Activated naive CD8-positive, alpha-beta T cell treated with anti-CD3 and anti-CD28 coated beads for 36 hours (primary cell): ENCODE data around the gene PLEKHA5. TPM values are rescaled to one million over a fixed set of nuclear protein-coding genes. Genes with fewer than 3 reads are reported as not detected.
"Not testable (repeated sequence)": the region's sequence is repeated elsewhere in the genome, so short reads cannot be mapped to it uniquely, and the experiment has no call there.

Source experiments
- DNase-seq: peaks from one replicate; pipeline ENCODE4 v3.0.0; 2021
- H3K27ac Mint-ChIP-seq: one replicate; pipeline ENCODE4 v1.8.0; 2022; ENCODE audit warnings: mild to moderate bottlenecking, moderate library complexity, mixed read lengths
- H3K27me3 Mint-ChIP-seq: one replicate; pipeline ENCODE4 v1.8.0; 2022; ENCODE audit warnings: mild to moderate bottlenecking, mixed read lengths
- H3K36me3 Mint-ChIP-seq: one replicate; pipeline ENCODE4 v1.8.0; 2021; ENCODE audit warnings: mild to moderate bottlenecking, mixed read lengths
- H3K4me1 Mint-ChIP-seq: one replicate; pipeline ENCODE4 v1.8.0; 2021; ENCODE audit warnings: mixed read lengths
- H3K4me3 Mint-ChIP-seq: one replicate; pipeline ENCODE4 v1.8.0; 2022; ENCODE audit warnings: mild to moderate bottlenecking, moderate library complexity, mixed read lengths
- H3K9me3 Mint-ChIP-seq: one replicate; pipeline ENCODE4 v1.8.0; 2022; ENCODE audit warnings: mixed read lengths
- total RNA-seq, 2 experiments: library from RNA; stranded (reverse); gene quantifications; one replicate each; pipeline ENCODE4 v1.2.3, GENCODE V29; 2021

PLEKHA5 gene
- total RNA-seq, 2 experiments from 2014 or later, result 2.1 to 2.6 TPM

DNA sequence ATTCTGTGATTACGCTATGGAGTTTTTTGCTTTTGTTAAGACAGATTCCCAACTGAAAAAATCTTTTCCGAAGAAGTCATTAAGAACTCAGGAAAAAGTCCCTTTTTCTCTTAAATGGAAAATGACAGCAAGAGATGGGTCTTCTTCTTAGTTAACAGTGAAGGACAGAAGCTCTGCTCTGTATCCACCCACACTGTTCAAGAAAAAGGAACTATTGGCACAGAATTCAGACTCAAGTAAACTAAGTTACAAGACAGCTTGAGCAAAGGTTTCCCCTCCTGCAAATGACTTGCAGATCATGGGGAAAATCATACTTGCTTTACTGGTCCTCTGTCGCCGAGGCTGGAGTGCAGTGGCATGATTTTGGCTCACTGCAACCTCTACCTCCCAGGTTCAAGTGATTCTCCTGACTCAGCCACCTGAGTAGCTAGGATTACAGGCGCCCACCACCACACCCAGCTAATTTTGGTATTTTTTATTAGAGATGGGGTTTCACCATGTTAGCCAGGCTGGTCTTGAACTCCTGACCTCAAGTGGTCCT is 172.6 kb downstream of the PLEKHA5 start:
- no peaks in the 10 kb centered on the region for H3K36me3 Mint-ChIP-seq
- H3K4me1 Mint-ChIP-seq, result no peaks in the 10 kb centered on the region

DNA sequence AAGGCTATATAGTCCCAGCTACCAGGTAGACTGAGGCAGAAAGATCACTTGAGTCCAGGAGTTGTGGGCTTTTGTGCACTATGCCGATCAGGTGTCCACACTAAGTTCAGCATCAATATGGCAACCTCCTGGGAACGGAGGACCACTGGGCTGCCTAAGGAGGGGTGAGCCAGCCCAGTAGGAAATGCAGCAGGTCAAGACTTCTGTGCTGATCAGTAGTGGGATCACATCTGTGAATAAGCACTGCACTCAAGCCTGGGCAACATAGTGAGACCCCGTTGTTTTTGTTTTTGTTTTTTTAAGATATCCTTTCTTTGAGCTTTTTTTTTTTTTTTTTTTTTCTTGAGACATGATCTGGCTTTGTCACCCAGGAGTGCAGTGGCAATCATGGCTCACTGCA is 174.0 kb downstream of the PLEKHA5 start:
- H3K9me3 Mint-ChIP-seq, result no peaks in the 10 kb centered on the region
- H3K4me3 Mint-ChIP-seq, result no peak overlapping the region
- H3K27me3 Mint-ChIP-seq, result no peaks in the 10 kb centered on the region
- DNase-seq, result no peak
- H3K4me1 Mint-ChIP-seq, result no peaks in the 10 kb centered on the region
- no peaks in the 10 kb centered on the region for H3K36me3 Mint-ChIP-seq
- H3K27ac Mint-ChIP-seq, result no peak overlapping the region

More for the DNA sequence above, 172.6 kb downstream of the PLEKHA5 start:
- DNase-seq, result no peak
- H3K27ac Mint-ChIP-seq, result no peak overlapping the region
- H3K27me3 Mint-ChIP-seq, result no peaks in the 10 kb centered on the region
- no peaks in the 10 kb centered on the region for H3K9me3 Mint-ChIP-seq
- no peak overlapping the region for H3K4me3 Mint-ChIP-seq

DNA sequence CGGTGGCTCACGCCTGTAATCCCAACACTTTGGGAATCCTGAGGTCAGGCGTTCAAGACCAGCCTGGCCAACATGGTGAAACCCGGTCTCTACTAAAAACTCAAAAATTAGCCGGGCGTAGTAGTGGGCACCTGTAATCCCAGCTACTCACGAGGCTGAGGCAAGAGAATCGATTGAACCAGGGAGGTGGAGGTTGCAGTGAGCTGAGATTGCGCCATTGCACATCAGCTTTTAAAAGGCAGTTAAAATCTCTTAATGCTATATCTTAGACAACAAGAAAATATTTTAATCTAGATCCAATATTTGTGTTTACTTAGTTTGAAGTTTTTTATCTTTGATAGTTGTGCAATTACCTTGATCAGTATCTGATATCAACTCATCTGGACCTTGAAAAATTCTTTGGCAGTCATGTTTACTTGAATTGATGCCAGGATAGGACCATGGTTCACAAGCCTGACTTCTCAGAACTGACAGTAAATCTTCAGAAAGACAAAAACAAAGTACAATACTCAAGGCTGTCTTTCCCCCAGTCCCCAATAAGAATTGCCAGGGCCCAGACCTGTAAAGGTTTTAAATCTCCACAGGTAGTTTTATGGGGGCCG is 174.7 kb downstream of the PLEKHA5 start:
- H3K27ac Mint-ChIP-seq, result no peak overlapping the region
- H3K36me3 Mint-ChIP-seq, result no peaks in the 10 kb centered on the region
- DNase-seq, result no peak
- H3K4me3 Mint-ChIP-seq, result no peak overlapping the region
- H3K9me3 Mint-ChIP-seq, result no peaks in the 10 kb centered on the region
- no peaks in the 10 kb centered on the region for H3K4me1 Mint-ChIP-seq
- no peaks in the 10 kb centered on the region for H3K27me3 Mint-ChIP-seq

DNA sequence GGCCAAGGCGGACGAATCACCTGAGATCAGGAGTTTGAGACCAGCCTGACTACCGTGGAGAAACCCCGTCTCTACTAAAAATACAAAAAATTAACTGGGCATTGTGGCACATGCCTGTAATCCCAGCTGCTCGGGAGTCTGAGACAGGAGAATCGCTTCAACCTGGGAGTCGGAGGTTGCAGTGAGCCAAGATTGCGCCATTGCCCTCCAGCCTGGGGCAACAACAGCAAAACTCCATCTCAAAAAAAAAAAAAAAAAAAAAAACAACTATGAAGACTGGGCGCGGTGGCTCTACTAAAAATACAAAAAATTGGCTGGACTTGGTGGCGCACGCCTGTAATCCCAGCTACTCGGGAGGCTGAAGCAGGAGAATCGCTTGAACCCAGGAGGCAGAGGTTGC is 176.1 kb downstream of the PLEKHA5 start:
- not testable (repeated sequence) for H3K4me1 Mint-ChIP-seq, H3K36me3 Mint-ChIP-seq, H3K27me3 Mint-ChIP-seq, H3K27ac Mint-ChIP-seq, DNase-seq, H3K4me3 Mint-ChIP-seq, H3K9me3 Mint-ChIP-seq

DNA sequence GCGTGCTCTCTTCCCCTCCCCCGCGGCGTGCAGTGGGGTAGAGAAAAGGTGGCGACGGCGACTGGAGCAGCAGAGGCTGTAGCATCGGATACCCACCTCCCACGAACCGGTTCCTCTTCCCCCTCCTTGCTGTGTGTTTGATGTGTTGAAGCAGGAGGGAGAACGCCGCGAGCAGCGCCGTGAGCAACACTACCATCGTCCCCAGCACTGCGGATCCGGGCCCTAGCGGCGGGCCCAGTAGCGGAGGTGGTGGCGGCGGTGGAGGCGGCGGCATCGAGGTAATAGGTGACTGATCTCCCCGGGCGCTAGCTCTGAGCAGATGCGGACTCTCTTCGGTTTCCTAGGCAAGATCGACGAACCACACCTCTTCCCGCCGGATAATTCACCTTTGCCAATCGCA is 176.8 kb downstream of the PLEKHA5 start:
- H3K9me3 Mint-ChIP-seq, result no peaks in the 10 kb centered on the region
- H3K36me3 Mint-ChIP-seq, result no peaks in the 10 kb centered on the region
- no peak for DNase-seq
- no peak overlapping the region for H3K27ac Mint-ChIP-seq
- H3K4me3 Mint-ChIP-seq, result no peak overlapping the region
- H3K4me1 Mint-ChIP-seq, result no peaks in the 10 kb centered on the region
- H3K27me3 Mint-ChIP-seq, result no peaks in the 10 kb centered on the region

DNA sequence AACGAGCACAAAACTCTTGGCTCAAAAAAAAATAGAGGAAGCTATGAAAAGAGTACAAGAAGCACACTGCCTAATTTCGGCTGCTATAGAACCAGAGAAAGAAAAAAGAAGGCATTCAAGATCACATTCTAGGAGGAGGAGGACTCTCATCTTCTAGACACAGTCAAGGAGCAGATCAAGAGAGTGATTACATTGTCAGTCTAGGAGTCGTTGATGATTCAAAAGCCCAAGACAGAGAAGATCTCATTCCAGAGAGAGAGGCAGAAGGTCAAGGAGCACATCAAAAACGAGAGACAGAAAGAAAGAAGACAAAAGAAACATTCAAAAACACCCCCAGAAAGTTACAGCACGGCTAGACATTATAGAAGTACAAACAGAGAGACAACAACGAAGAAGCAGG is 177.9 kb downstream of the PLEKHA5 start:
- Mint-ChIP-seq H3K27ac (no peak overlapping the region), H3K27me3 (no peaks in the 10 kb centered on the region), H3K4me3 (no peak overlapping the region), H3K4me1 (no peaks in the 10 kb centered on the region), H3K9me3 (no peaks in the 10 kb centered on the region), H3K36me3 (no peaks in the 10 kb centered on the region)
- DNase-seq, result no peak

DNA sequence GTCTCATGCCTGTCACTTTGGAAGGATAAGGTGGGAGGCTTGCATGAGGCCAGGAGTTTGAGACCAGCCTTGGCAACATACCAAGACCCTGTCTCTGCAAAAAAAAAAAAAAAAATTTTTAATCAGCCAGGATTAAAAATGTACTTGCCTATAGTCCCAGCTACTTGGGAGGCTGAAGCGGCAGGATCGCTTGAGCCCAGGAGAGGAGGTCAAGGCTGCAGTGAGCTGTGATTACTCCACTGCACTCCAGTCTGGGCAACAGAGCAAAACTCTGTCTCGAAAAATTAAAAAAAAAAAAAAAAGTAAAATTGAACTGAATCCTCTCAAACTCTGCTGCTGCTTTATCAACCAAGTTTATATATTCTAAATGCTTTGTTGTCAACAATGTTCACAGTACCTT is 181.6 kb downstream of the PLEKHA5 start:
- Mint-ChIP-seq H3K4me3 (no peak overlapping the region), H3K27ac (no peak overlapping the region), H3K9me3 (no peaks in the 10 kb centered on the region), H3K27me3 (no peaks in the 10 kb centered on the region), H3K36me3 (no peaks in the 10 kb centered on the region), H3K4me1 (peaks cover 4% of the 10 kb centered on the region)
- DNase-seq, result no peak

DNA sequence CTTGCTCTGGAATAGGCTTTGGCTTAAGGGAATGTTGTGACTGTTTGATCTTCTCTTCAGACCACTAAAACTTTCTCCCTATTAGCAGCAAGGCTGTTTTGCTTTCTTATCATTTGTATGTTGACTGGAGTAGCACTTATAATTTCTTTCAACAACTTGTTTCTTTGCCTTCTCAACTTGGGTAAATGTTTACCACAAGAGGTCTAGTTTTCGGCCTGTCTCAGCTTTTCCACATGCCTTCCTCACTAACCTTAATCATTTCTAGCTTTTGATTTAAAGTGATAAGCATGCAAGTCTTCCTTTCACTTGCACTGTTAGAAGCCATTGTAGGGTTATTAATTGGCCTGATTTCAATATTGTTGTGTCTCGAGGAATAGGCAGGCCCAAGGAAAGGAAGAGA is 183.1 kb downstream of the PLEKHA5 start:
- Mint-ChIP-seq H3K36me3 (no peaks in the 10 kb centered on the region), H3K27me3 (no peaks in the 10 kb centered on the region), H3K27ac (no peak overlapping the region), H3K4me1 (peaks cover 4% of the 10 kb centered on the region), H3K9me3 (no peaks in the 10 kb centered on the region), H3K4me3 (no peak overlapping the region)
- no peak for DNase-seq

DNA sequence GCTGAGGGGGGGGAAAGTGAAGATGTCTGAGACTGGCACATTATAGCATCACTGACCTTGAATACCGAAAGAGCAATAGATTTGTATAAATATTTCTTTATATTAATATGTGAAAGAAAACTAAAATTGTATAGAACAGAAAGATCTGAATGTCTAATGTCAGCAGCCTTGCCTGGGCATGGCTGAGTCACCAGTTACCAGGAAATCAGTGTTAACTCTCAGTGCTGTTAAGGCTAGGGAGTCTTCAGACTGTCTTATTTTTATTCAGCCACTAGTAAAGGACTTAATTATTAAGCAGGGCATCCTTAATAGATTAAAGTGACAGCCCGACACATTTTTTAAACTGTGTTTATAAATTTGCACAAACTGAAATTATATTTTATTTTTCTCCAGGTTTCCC is 186.9 kb downstream of the PLEKHA5 start:
- peaks cover 4% of the 10 kb centered on the region for H3K4me1 Mint-ChIP-seq
- no peak for DNase-seq
- no peaks in the 10 kb centered on the region for H3K27me3 Mint-ChIP-seq
- H3K27ac Mint-ChIP-seq, result no peak overlapping the region
- H3K9me3 Mint-ChIP-seq, result no peaks in the 10 kb centered on the region
- no peak overlapping the region for H3K4me3 Mint-ChIP-seq
- no peaks in the 10 kb centered on the region for H3K36me3 Mint-ChIP-seq

DNA sequence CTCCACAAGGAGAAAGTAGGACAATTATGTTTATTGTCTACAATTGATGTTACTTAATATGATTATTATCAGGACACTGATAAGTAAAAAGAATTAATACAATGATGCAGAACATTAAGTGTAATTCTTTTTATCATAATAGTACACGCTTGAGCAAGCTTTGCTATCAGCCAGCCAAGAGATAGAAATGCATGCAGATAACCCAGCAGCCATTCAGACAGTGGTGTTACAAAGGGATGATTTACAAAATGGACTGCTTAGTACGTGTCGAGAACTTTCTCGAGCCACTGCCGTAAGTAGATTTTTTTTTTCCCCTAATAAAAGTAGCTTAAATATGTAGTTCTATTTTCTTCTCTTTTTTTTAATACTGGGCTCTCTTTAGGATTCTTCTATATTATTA is 192.8 kb downstream of the PLEKHA5 start:
- Mint-ChIP-seq H3K4me3 (no peak overlapping the region), H3K9me3 (peaks cover 3% of the 10 kb centered on the region), H3K27ac (no peak overlapping the region), H3K27me3 (no peaks in the 10 kb centered on the region), H3K4me1 (no peaks in the 10 kb centered on the region), H3K36me3 (peaks cover 2% of the 10 kb centered on the region)
- DNase-seq, result no peak

DNA sequence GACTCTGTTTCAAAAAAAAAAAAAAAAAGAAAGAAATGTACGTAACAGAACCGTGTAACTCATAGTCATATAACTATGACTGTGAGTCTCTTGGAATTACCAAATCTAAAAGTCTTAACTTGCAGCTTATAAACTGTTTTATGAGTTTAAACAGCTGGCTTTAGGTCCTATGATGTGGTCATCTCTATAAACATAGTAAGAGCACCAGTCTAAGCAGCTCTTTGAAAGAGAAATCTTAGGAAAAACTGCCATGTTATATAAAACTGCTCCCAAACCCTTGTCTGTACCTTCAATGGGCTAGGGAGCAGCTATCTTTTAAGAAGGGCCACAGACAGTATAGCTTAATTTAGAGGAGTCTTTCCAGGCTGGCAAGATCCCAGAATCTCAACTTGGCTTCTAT is 194.3 kb downstream of the PLEKHA5 start:
- H3K27ac Mint-ChIP-seq, result no peak overlapping the region
- no peaks in the 10 kb centered on the region for H3K4me1 Mint-ChIP-seq
- H3K27me3 Mint-ChIP-seq, result no peaks in the 10 kb centered on the region
- DNase-seq, result no peak
- no peak overlapping the region for H3K4me3 Mint-ChIP-seq
- H3K9me3 Mint-ChIP-seq, result peaks cover 7% of the 10 kb centered on the region
- H3K36me3 Mint-ChIP-seq, result peaks cover 2% of the 10 kb centered on the region

DNA sequence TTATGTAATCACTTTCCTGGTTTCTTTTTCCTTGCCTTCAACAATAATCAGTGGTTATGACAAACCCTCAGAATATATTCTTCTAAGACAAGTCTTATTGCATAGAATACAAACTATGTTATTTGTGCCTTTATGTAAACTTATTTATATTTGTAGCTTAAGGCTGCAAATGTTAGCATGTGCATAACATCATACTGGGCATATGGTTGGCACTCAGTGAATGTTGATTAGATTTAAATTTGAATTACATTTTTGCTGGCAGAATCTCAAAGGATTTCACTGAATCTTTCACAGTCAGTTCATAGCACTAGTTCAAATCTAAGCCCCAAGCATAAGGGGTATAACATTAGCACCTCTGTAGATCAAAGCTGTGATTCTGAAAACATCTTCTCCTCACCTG is 196.6 kb downstream of the PLEKHA5 start:
- Mint-ChIP-seq H3K27ac (no peak overlapping the region), H3K9me3 (peaks cover 7% of the 10 kb centered on the region)
- DNase-seq, result no peak

DNA sequence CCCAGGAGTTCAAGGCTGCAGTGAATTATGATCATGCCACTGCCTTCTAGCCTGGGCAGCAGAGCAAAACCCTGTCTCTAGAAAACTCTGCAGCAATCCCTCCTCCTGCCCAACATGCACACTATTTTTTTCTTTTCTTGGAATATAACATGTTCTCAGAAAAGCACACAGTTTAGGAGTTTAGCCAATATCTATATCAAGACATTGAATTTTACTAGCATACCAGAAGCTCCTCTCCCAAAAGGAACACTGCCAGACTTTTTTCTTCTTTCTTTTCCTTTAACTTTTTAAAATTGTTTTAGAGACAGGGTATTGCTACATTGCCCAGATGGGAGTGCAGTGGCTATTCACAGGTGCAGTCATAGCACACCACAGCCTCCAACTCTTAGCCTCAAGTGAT is 202.7 kb downstream of the PLEKHA5 start:
- Mint-ChIP-seq H3K9me3 (peaks cover 5% of the 10 kb centered on the region), H3K4me3 (no peak overlapping the region), H3K27ac (no peak overlapping the region), H3K4me1 (no peaks in the 10 kb centered on the region), H3K27me3 (no peaks in the 10 kb centered on the region), H3K36me3 (peaks cover 2% of the 10 kb centered on the region)
- no peak for DNase-seq

More for the DNA sequence above, 196.6 kb downstream of the PLEKHA5 start:
- no peak overlapping the region for H3K4me3 Mint-ChIP-seq
- H3K4me1 Mint-ChIP-seq, result no peaks in the 10 kb centered on the region
- H3K27me3 Mint-ChIP-seq, result no peaks in the 10 kb centered on the region
- H3K36me3 Mint-ChIP-seq, result peaks cover 2% of the 10 kb centered on the region

DNA sequence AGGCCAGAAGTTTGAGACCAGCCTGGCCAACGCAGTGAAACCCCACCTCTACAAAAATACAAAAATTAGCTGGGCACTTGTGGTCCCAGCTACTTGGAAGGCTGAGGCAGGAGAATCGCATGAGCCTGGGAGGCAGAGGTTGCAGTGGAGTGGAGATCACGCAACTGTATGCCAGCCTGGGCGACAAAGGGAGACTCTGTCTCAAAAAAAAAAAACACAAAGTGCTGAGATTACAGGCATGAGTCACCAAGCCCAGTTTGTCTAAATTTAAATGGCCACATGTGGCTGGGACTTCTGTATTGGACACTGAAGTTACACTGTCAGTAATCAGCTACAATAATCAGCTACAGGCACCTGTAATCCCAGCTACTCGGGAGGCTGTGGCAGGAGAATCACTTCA is 208.9 kb downstream of the PLEKHA5 start:
- Mint-ChIP-seq H3K9me3 (peaks cover 5% of the 10 kb centered on the region), H3K36me3 (peaks cover 2% of the 10 kb centered on the region), H3K27me3 (no peaks in the 10 kb centered on the region), H3K4me1 (no peaks in the 10 kb centered on the region), H3K27ac (no peak overlapping the region), H3K4me3 (no peak overlapping the region)
- no peak for DNase-seq

DNA sequence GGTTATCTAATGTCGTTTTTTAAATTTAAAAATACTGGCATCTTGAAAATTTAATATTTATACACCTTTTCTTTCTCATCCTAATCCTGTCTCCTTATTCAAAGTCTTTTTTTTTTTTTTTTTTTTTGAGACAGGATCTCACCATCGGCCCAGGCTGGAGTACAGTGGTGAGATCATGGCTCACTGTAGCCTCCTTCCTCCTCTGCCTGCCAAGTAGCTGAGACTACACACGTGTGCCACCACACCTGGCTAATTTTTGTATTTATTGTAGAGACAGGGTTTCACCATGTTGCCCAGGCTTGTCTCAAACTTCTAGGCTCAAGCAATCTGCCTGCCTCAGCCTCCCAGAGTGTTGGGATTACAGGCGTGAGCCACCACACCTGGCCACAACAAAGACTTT is 221.3 kb downstream of the PLEKHA5 start:
- H3K36me3 Mint-ChIP-seq, H3K27me3 Mint-ChIP-seq, DNase-seq: not testable (repeated sequence)

DNA sequence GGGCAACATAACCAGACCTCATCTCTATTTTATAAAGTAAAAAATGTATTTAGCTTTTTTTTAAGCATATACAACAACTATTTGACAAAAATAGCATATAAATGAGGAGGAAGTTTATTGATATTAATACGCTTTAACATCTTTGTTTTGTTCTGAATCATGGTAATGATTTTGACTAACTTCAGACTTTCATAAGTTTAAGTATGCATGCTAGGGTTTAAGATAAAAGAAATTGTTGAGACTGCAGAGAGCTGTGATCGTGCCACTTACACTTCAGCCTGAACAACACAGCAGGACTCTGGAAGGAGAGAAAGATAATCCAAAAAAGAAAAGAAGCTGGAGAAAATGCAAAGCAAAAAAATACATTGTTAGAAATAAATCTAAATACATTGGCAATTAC is 221.8 kb downstream of the PLEKHA5 start:
- no peak for DNase-seq
- Mint-ChIP-seq H3K36me3 (peaks cover 4% of the 10 kb centered on the region), H3K27me3 (no peaks in the 10 kb centered on the region), H3K4me1 (no peaks in the 10 kb centered on the region), H3K27ac (no peak overlapping the region), H3K4me3 (no peak overlapping the region), H3K9me3 (peaks cover 3% of the 10 kb centered on the region)

More for the DNA sequence above, 221.3 kb downstream of the PLEKHA5 start:
- H3K4me1 Mint-ChIP-seq, H3K9me3 Mint-ChIP-seq, H3K4me3 Mint-ChIP-seq, H3K27ac Mint-ChIP-seq: not testable (repeated sequence)
